PFSK-1 (cell line): ENCODE data around the gene TMEM61.

Source experiments
- FOXP2 ChIP-seq: optimal IDR thresholded peaks from 2 replicates; pipeline ENCODE3; 2011; ENCODE audit warnings: borderline replicate concordance, control low read depth, inconsistent platforms; ENCODE audit not compliant: insufficient read depth; ENCODE audit errors: extremely low read length, extremely low read depth
- POLR2AphosphoS5 ChIP-seq: IDR thresholded peaks from 2 replicates; pipeline ENCODE4 v1.6.1; 2012; ENCODE audit warnings: low read depth, mild to moderate bottlenecking, control low read depth, low read length, moderate library complexity
- SIN3A ChIP-seq: IDR thresholded peaks from 2 replicates; pipeline ENCODE4 v1.6.1; 2012; ENCODE audit warnings: mild to moderate bottlenecking, low read length, moderate library complexity, borderline replicate concordance; ENCODE audit not compliant: insufficient read depth
- TAF1 ChIP-seq: IDR thresholded peaks from 2 replicates; pipeline ENCODE4 v1.6.1; 2012; ENCODE audit warnings: low read length, control low read depth, borderline replicate concordance; ENCODE audit not compliant: insufficient read depth
- TF ChIP-seq, protein P1 (sequence below), 2 experiments: IDR thresholded peaks; 2 replicates each; pipeline versions ENCODE4 v1.6.1 to v1.8.0; 2011 to 2012; ENCODE audit warnings: low read depth in 2 of 2, low read length in 2 of 2, control low read depth in 1 of 2, inconsistent platforms in 1 of 2, mild to moderate bottlenecking in 1 of 2, moderate library complexity in 1 of 2; ENCODE audit not compliant: insufficient read depth in 1 of 2

The TMEM61 gene

DNA sequence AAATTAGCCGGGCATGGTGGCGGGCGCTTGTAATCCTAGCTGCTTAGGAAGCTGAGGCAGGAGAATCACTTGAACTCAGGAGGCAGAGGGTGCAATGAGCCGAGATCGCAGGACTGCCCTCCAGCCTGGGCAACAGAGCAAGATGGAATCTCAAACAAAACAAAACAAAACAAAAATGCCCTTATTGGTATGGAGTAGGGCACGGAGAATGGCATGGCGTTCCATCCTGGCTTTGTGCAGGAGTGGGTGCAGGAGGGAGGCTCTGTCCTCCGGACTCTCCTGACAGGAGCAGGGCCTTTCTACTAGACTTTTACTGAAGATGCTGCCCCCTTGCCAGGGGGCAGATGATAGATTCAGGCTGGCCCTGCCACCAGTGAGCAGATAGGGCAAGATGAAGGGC, 1.0 kb downstream of the TMEM61 start:
- TF ChIP-seq, protein P1, sequence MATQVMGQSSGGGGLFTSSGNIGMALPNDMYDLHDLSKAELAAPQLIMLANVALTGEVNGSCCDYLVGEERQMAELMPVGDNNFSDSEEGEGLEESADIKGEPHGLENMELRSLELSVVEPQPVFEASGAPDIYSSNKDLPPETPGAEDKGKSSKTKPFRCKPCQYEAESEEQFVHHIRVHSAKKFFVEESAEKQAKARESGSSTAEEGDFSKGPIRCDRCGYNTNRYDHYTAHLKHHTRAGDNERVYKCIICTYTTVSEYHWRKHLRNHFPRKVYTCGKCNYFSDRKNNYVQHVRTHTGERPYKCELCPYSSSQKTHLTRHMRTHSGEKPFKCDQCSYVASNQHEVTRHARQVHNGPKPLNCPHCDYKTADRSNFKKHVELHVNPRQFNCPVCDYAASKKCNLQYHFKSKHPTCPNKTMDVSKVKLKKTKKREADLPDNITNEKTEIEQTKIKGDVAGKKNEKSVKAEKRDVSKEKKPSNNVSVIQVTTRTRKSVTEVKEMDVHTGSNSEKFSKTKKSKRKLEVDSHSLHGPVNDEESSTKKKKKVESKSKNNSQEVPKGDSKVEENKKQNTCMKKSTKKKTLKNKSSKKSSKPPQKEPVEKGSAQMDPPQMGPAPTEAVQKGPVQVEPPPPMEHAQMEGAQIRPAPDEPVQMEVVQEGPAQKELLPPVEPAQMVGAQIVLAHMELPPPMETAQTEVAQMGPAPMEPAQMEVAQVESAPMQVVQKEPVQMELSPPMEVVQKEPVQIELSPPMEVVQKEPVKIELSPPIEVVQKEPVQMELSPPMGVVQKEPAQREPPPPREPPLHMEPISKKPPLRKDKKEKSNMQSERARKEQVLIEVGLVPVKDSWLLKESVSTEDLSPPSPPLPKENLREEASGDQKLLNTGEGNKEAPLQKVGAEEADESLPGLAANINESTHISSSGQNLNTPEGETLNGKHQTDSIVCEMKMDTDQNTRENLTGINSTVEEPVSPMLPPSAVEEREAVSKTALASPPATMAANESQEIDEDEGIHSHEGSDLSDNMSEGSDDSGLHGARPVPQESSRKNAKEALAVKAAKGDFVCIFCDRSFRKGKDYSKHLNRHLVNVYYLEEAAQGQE (IDR thresholded peaks at IDR 0.05; ENCODE audit: insufficient read depth in 1 of 2, low read depth in 2 of 2, low read length in 2 of 2): no peak
- TF ChIP-seq SIN3A (no peak), FOXP2 (no peak), TAF1 (no peak), POLR2AphosphoS5 (no peak)

DNA sequence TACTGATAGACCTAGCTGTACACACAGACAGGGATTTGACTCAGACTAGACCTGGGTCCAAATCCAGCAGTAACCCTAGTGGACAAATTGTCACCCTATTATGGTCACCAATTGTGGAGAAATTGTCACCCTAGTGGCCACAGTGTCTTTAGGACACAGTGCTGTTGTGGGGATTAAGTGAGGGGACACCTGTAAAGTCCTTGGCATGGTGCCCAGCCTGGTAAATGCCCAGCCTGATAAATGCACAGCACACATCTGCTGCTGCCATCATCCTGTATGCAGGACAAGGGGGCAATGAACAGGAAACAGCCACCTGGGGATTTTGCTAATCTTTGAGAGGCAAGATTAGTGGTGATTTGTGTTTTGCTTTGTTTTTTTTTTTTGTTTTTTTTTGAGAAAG, 2.3 kb downstream of the TMEM61 start:
- TF ChIP-seq, protein P1 (IDR thresholded peaks at IDR 0.05; ENCODE audit: insufficient read depth in 1 of 2, low read depth in 2 of 2, low read length in 2 of 2): no peak
- TF ChIP-seq SIN3A (no peak), FOXP2 (no peak), POLR2AphosphoS5 (no peak), TAF1 (no peak)

DNA sequence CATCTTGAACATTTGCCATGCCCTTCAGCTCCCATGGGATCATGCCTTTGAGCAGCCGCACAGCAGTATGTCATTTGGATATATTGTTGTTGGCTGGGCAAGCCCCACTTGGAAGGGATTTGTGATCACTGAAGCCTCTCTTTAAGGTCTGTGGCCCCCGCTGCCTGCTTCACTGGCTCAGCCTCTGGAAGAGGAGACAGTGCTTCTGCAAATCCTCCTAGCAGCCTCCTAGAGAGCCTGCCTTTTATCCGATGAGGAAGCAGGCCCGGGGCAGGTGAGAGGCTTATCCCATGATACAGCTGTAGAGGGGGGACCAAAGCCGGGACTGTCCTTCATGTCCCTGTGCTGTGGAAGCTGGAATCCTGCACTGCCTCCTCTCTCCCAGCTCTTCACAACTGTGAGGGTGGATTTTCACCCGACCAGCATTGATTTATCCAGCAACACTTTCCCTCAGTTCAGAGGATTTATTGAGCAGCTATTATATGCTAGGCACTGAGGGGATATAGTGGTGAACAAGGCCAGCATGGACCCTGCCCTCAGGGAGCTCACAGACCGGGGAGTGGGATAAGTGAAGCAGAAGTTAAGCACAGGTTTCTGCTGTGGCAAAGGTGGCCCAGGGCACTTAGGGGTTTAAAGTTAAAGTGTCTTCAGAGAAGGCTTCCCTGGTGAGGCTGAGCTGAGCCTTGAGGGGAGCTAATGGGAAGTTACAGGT, 3.9 kb downstream of the TMEM61 start:
- no peak for TF ChIP-seq FOXP2
- TF ChIP-seq, protein P1 (IDR thresholded peaks at IDR 0.05; ENCODE audit: insufficient read depth in 1 of 2, low read depth in 2 of 2, low read length in 2 of 2): no peak
- no peak for TF ChIP-seq SIN3A
- TF ChIP-seq POLR2AphosphoS5: no peak
- no peak for TF ChIP-seq TAF1

DNA sequence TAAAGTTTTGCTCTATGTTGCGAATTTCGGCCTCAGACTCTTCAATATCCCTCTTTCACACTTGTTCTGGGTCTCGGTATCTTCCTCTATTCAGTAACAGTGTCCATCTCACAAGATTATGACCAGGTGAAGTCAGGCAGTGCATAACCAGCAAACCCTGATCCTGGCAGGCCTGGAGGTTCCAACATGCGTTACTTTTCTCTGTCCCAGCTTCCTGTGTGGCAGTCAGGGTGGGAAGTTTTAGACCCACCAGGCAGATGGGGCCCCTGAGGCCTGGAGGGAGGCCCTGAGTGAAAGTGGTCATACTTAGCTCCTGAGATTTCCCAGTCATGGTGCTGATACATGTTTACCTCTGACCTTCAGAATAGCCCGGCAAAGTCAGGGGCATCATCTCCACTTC, 5.1 kb downstream of the TMEM61 start:
- TF ChIP-seq POLR2AphosphoS5 (no peak), TAF1 (no peak), FOXP2 (no peak)

DNA sequence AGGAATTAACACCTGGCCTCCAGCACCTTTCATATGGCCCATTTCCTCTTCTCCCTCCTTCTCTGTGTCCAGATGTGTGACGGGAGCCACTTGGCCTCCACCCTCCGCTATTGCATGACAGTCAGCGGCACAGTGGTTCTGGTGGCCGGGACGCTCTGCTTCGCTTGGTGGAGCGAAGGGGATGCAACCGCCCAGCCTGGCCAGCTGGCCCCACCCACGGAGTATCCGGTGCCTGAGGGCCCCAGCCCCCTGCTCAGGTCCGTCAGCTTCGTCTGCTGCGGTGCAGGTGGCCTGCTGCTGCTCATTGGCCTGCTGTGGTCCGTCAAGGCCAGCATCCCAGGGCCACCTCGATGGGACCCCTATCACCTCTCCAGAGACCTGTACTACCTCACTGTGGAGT, 5.6 kb downstream of the TMEM61 start:
- no peak for TF ChIP-seq POLR2AphosphoS5
- TF ChIP-seq, protein P1 (IDR thresholded peaks at IDR 0.05; ENCODE audit: insufficient read depth in 1 of 2, low read depth in 2 of 2, low read length in 2 of 2): no peak
- no peak for TF ChIP-seq TAF1
- no peak for TF ChIP-seq FOXP2
- no peak for TF ChIP-seq SIN3A
